Measurements from ENCODE around the gene MRPS18A.
"Not testable (repeated sequence)": the region's sequence is repeated elsewhere in the genome, so short reads cannot be mapped to it uniquely, and the experiment has no call there.

Gene MRPS18A

DNA sequence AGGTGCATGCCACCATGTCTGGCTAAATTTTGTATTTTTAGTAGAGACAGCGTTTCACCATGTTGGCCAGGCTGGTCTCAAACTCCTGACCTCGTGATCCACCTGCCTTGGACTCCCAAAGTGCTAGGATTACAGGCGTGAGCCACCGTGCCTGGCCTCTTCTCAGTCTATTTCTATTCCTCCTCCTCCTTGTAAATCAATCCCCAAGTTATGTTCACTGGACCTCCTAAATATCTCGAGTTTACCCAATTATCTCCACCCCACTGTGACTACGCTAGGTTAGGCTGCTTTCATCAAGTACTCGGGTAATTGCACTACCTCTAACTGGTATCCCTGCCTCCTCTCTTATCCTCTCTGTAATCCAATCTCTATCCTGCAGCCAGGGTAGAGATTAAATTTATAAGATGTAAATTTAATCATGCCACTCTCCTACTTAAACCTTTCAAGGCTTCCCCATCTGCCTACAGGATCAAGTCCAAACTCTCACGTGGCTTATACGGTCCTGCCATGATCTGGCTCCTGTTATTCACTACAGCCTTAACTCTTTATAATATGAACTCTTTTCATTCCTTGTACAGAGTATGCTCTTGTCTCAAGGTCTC lies 52.8 kb downstream of the MRPS18A start:
- no peak for DNase-seq (ENCODE audit: low read depth)

DNA sequence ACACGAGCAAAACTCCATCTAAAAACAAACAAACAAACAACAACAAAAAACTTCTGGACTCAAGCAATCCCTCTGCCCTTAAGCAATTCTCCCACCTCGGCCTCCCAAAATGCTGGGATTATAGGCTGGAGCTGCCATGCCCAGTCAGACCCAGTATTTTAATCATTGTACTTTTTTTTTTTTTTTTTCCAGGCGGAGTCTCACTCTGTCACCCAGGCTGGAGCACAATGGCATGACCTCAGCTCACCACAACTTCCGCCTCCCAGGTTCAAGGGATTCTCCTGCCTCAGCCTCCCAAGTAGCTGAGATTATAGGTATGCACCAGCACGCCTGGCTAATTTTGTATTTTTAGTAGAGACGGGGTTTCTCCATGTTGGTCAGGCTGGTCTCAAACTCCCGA lies 54.6 kb downstream of the MRPS18A start:
- DNase-seq (ENCODE audit: low read depth): not testable (repeated sequence)

DNA sequence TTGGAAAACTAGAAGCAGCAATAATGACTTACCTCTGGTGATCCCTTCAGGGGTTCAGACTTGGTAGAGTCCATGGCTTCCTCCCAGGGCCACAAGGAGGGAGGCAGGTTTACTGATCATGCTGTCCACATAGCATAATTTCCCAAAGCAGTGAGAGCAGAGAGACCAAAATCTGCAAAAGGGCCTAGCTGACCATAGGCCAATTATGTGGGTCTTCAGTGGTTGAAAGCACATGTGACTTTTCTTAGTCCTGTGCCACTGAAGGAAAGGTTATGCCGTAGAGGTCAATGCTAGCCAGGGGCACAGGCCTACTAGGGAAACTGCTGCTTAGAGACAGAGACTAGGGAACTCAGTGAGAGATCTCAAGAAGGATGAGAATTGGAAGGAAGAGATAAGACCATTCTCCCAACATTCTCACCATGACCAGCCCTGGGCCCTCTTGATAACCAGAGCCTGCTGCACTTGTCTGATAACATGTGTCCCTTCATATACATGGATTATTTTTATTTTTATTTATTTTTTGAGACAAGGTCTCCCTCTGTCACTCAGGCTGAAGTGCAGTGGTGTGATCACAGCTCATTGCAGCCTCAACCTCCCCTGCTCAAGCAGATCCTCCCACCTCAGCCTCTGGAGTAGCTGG lies 56.5 kb downstream of the MRPS18A start:
- no peak for DNase-seq (ENCODE audit: low read depth)

DNA sequence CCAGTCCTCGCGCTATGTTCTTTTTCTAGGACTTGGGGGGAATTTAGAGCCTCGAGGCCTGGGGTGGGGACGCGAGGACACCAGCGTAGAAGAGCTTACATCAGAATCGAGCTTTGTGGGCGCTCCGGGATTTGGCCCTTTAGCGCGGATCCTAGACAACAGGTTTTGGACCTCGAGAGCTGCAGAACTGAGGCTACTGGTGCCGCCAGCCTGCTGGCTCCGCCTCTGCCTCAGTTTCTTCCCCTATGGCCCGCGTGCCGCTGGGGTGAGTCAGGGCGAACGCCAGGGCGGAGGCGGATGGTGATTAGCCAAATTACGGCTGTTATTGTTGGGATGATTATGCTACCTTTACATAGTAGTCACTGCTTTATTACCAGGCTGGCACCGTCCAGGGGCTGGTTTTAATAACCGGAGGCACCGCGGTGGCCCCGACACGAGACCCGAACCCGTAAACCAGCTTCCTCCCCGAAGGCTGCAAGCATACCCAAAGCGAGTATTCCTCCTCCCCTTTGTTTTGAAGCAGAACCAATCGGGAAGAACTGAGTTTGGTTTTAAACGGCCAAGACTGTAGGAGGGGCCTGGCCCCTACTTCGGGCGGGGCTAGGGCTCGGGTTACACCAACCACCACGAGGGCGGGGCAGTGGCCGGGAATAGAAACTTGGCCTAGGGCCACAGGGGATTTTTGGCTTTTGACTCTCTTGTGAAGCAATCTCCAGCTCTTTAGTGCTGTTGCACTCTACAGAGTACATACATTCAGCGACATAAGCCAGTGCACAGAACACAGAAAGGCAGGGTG lies 57.9 kb downstream of the MRPS18A start:
- DNase-seq (ENCODE audit: low read depth): peak; percentile 97

DNA sequence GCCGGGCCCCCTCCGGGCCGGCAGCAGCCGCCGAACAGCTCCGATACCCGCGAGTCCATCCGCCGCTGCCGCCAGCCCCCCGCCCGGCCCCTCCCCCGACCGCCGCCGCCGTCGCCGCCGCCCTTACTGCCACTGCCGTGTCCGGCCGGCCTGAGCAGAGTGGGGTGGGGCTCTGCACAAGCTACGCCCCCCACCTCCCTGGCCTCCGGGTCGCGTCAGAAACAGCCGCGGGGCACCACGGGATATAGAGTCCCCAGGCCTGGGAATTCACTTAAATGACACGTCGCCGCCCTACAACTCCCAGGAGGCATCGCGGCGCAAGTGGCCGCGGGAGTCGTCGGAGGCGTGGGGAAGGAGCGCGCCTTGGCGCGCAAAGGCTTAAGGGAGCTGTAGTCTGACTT lies 58.5 kb downstream of the MRPS18A start, which contains the start of gene GTPBP2:
Gene GTPBP2 (minus strand): TSS at position 161 of the 401 bp plus-strand sequence. CDS start 102 bp downstream, at position 59.
- DNase-seq (ENCODE audit: low read depth): peak; percentile 98

DNA sequence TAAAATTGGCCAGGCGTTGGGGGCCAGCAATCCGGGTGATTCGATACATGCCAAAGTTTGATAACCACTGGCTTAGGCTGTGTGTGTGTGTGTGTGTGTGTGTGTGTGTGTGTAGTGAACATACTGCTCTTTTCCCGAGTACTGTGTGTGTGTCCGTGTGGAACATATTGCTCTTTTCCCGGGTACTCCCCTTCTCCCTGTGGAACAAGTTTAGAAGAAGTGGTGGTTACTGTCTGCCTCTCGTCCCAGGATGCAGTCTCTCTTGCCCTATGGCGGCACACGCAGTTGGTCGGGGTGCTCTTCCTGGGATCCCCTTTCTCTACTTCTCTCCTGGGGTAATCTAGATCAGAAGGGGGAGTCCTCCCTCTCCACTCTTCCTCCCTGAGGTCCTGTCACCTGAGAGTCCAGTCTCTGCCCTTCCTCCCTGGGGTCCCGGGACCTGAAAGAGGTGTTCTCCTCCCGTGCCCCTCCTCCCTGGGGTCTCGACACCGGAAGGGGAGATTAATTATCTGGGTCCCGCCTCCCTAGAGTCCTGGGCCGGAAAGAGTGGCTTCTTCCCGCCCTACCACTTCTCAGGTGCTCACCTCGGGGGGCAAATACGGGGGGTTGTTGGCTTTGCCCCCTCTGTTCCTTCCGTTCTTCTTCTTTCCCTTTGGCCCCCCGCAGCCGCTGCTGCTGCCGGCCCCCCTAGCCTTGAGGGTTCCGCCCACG lies 59.0 kb downstream of the MRPS18A start:
- no peak for DNase-seq (ENCODE audit: low read depth)

DNA sequence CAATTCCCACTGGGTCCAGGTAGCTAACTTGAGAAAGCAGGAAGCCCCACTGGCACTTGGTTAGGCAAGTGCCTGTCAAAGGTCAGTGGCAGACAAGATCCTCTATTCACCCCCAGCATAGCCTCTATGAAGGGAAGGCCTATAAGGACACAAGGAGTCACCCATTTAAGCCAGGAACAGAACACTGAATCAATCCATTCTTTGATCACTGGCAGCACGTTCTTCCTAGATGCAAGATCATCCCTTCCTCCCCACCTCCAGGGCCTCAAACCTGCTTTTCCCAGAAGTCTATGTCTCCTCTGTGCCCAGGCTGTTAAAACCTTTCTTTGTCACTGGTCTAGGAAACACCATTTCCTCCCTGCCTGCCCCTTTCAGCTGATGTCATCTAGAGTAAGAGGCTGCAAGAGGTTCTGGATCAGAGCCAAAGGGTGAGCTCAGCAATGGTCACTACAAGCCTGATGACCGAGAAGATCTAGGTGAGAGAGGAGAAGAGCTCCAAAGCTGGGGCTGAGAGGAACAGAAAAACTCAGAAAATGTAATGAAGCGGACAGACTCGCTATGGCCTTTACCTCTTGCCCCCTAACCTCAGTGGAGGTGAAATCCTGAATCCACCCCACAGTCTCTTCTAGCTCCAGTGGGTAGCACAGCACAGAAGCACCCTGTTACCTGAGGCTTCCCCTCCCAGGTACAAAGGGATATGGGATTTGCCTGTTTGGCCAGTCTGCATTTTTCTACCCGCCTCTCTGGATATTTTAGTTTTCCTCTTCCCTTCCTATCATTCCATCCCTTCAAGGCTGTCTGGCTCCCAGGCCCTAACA lies 60.4 kb downstream of the MRPS18A start:
- peak; percentile 95 for DNase-seq (ENCODE audit: low read depth)

DNA sequence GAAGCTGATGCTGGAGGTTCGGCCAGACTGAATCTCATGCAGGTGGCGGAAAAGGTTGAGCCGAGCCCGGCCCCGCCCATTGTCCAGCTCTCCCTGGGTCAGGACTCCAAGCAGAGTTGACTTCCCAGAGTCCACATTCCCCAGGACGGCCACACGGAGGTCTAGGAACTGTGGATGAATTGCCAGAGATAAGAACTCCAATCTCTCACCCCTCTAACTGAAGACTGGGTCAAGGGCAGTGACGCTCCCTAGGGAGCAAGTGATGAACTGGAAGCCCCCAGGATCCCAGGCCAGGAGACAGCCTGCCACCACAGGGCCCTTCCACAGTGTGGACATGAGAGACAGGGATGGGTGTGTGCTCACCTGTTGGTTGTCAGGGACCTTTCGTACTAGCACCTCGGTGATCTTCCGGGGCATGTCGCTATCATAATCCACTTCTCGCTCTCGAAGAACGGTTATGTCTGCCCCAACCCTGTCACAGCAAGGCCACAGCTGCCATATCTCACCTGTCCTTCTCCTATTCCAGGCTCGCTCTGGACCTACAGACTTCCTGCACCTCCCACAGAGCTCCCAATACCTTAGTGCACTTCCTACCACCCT lies 62.1 kb downstream of the MRPS18A start:
- no peak for DNase-seq (ENCODE audit: low read depth)

DNA sequence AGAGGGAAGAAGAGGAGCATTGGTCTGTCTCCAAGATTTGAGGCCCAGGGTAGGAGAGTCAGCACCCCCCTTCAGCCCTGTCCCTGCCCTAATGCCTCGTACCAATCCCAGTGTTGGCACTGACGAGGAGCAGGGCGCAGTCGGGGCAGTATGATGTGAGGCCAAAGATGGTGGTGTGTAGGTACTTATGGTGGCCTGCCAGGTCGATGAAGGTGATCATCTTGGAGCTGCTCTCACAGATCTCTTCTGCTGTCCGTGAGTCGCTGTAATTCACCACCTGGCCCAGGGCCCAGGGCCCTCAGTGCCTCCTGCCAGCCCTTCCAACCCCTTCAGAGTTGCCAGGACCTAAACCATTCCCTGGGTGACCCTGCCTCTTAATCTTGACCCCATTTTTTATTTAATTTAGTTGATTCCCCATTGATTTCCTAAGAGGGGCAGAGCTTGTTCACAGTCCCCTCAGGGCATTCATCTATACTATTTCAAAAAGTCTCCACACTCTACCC lies 62.8 kb downstream of the MRPS18A start:
- no peak for DNase-seq (ENCODE audit: low read depth)

DNA sequence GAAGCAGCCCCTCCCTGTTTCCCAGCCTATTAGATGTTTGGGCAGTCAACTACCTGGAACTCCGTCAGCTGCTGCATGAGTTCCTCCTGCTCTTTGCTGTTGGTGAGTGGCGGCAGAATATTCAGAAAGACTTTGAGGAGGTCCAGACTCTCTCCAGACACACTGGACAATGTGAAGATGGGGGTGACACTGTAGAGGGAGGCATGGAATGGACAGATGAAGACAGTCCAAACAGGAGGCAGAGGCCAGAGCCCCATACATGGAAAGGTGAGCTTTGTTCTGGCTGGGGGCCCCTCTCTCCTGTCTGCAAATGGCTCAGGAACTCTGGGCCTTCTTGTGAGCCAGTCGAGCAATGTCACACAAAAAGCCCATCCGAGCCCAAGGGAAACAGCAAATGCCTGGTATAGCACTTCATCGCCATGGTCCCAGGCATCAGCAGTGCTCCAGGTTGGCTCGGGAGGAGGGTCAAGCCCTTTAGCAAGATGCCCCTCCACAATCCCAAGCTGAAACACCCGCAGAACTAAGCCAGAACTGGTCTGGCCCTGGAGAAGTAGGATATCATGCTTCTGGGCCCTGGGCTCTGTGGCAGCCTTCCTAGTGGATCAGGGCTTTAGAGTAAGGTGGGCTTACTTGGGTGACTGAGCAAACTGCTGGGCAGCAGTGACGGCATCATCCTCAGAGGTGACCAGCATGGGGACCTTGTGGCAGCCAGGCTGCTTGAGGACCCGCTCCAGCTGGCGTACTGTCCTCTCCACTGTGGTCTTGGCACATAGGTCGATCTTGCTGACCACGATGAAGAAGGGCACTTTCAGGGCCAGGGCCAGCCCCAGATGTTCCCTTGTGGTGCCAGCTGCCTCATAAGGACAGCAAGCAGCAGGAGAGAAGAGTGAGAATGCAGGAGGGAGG lies 63.5 kb downstream of the MRPS18A start:
- no peak for DNase-seq (ENCODE audit: low read depth)

DNA sequence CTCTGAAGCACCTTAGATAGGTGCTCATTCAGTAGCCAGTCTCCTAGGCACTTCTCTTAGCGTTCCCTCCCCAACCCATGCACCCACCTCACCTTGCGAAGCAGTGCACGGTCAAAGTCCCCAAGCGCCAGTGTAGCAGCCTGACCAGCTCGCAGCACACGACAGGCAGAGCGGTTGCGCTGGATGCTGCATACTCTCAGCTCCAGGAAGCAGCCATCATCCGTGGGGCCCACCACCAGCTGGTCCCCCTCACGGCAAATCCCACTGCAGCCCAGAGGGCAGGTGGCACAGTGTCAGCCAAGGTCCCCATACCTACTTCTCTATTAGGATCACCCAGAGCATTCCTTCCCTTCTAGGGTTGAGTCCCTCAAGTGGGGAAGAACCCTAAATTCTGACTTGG lies 65.0 kb downstream of the MRPS18A start:
- no peak for DNase-seq (ENCODE audit: low read depth)

DNA sequence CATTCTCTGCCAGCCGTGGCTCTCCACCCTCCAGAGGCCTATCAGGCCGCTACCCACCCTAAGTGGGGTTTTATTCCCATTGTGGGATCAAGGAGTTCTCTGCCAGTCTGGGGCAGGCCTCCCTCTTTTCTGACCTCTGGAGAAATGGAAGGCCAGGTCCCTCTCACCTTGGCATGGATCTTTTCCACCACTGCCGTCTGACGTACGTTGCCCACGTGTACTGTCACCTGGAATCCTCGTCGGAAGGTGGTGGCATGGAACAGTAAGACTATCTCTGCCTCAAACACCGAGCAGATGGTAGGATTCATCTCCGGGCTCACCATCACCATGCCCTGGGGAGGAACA lies 65.8 kb downstream of the MRPS18A start:
- no peak for DNase-seq (ENCODE audit: low read depth)
